ENCODE results near the gene TBX1. TPM values are rescaled to one million over a fixed set of nuclear protein-coding genes. Genes with fewer than 3 reads are reported as not detected.

The TBX1 gene
- polyA plus RNA-seq, 3 donors from 2014 or later: 0.12 TPM; not detected in 2

- no peak overlapping the region for H3K4me3 Mint-ChIP-seq
- H3K36me3 Mint-ChIP-seq: no peaks in the 10 kb centered on the region
- H3K27ac Mint-ChIP-seq: no peak overlapping the region
- H3K4me1 Mint-ChIP-seq: no peaks in the 10 kb centered on the region
- no peaks in the 10 kb centered on the region for H3K9me3 Mint-ChIP-seq
- DNase-seq: no peak
- peaks cover 0 to 4% (median 2%) of the 10 kb centered on the region in 3 donors for H3K27me3 Mint-ChIP-seq (ENCODE audit: low read depth in 3 of 3)
Measured at GRCh38 chr22:19747551-19747950, 13.0 kb upstream of the TBX1 start.

DNA sequence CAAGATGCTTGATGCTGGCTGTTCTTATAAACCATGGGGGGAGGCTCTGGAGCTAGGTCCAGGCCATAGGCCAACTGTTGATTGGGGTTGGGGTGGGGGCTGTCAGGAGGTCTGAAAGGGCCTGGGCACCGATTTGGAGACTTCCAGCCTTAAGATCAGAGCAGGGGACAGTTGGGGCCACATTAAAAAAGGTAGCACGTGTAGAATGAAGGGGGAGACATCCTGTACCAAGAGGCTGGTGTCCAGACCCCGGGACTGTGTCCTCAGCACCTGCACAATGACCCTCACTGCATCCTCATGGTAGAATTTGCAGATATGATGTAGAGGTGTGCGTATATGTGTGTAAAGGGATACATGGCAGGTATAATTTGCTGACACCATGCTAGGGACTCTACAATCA, 12.4 kb upstream of the TBX1 start:
- Mint-ChIP-seq H3K4me3 (no peak overlapping the region), H3K9me3 (no peaks in the 10 kb centered on the region), H3K36me3 (no peaks in the 10 kb centered on the region), H3K4me1 (no peaks in the 10 kb centered on the region), H3K27me3 (ENCODE audit: low read depth in 3 of 3) (peaks cover 2 to 6% (median 4%) of the 10 kb centered on the region in 3 donors), H3K27ac (no peak overlapping the region)
- DNase-seq: no peak

DNA sequence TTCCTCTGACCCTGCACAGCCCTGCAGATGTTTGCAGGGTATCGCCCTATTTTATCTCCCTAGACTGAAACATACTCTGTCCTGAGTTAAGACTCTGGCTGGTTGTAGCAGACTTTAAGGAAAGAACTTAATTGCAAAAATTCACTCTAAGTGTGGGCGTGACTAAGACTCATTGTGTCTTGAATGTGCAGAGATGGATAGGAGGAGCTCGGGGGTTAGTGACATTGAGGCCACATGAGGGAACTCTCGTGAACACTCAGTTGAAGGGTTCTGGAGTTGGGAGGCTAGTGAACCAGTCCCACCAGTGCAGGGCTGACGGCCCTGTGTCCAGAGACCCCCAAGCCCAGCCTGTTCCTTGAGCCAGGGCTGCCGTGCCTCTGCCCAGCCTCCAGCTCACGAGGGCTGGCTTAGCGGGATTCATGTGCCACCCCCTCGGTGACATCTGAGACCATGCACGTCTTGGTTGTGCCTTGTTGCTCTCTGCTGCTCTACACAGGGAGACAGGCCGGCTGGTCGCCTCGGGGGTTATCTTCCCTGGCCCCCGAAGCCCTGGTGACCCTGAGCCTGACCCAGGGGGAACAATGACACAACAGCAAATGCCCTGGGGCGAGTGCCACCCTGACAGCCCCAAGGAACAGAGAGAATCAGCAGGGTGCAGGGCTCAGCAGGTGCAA, 11.4 kb upstream of the TBX1 start:
- H3K36me3 Mint-ChIP-seq: no peaks in the 10 kb centered on the region
- peaks cover 2 to 7% (median 4%) of the 10 kb centered on the region in 3 donors for H3K27me3 Mint-ChIP-seq (ENCODE audit: low read depth in 3 of 3)
- H3K9me3 Mint-ChIP-seq: no peaks in the 10 kb centered on the region
- H3K4me1 Mint-ChIP-seq: no peaks in the 10 kb centered on the region
- no peak overlapping the region for H3K4me3 Mint-ChIP-seq
- H3K27ac Mint-ChIP-seq: no peak overlapping the region
- DNase-seq: no peak

DNA sequence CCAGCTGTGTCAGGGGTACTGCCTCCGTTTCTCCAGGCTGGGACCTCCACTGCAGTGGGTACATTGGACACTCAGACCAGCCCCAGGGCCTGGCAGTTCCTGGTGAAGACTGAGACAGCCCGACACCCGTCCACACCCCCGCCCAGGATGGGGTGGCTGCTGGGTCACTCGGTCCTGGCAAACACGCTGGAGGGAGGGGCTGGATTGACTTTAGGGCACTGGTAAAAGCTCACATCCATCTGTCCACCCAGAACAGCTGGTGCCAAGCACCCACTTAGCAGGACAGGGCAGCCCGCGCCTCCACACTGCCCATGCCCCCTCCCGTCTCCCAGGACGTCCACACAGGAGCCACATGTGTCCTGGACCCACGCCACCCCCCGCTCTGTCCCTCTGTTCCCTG, 10.7 kb upstream of the TBX1 start:
- Mint-ChIP-seq H3K4me3 (no peak overlapping the region), H3K36me3 (no peaks in the 10 kb centered on the region), H3K9me3 (no peaks in the 10 kb centered on the region), H3K4me1 (no peaks in the 10 kb centered on the region), H3K27ac (no peak overlapping the region), H3K27me3 (ENCODE audit: low read depth in 3 of 3) (peaks cover 3 to 7% (median 4%) of the 10 kb centered on the region in 3 donors)
- no peak for DNase-seq

GRCh38 chr22:19750507-19751490, 9.8 kb upstream of the TBX1 start:
- no peak overlapping the region for H3K4me3 Mint-ChIP-seq
- H3K9me3 Mint-ChIP-seq: no peaks in the 10 kb centered on the region
- no peak overlapping the region for H3K27ac Mint-ChIP-seq
- DNase-seq: no peak
- no peaks in the 10 kb centered on the region for H3K4me1 Mint-ChIP-seq
- H3K27me3 Mint-ChIP-seq (ENCODE audit: low read depth in 3 of 3): peaks cover 5 to 10% (median 6%) of the 10 kb centered on the region in 3 donors
- no peaks in the 10 kb centered on the region for H3K36me3 Mint-ChIP-seq

- no peak for DNase-seq
- H3K27ac Mint-ChIP-seq: no peak overlapping the region
- H3K4me3 Mint-ChIP-seq: no peak overlapping the region
- peaks cover 7 to 15% (median 10%) of the 10 kb centered on the region in 3 donors for H3K27me3 Mint-ChIP-seq (ENCODE audit: low read depth in 3 of 3)
- H3K9me3 Mint-ChIP-seq: no peaks in the 10 kb centered on the region
- H3K4me1 Mint-ChIP-seq: peaks cover 0 to 2% of the 10 kb centered on the region in 2 donors
- H3K36me3 Mint-ChIP-seq: no peaks in the 10 kb centered on the region
Measured at GRCh38 chr22:19751497-19752245, 8.9 kb upstream of the TBX1 start.

DNA sequence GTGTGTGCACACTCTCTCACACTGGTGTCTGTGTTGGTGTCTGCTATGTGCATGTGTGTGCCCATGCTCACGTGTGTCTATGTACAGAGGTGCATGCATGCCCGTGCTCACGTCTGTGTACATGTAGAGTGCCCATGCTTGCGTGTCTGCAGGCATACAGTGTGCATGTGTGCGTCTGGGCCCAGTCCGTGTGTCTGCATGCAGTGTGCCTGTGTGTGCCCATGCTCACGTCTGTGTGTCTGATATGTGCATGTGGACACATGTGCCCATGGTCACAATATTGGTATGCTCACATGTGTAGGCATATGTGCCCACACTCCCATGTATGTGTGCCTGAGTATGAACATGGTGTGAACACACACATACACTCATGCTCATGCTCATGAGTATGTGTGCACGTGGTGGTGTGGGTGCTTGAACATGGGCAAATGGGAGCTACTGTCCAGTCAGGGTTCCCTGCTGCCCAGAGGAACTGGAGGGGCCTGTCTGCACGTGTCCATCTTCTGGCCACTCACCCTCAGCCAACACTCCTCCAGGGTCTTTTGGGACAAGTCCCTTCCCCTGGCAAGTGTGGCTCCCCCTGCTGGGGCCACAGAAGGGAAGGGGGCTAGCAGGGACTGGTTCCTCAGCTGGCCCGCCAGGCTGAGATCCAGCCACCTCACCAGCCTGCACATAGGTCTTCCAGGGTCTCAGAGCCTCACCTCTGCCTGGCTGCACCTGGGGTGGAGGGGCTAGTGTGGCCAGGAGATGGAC, 7.3 kb upstream of the TBX1 start:
- no peaks in the 10 kb centered on the region for H3K9me3 Mint-ChIP-seq
- no peak overlapping the region for H3K27ac Mint-ChIP-seq
- no peak overlapping the region for H3K4me3 Mint-ChIP-seq
- H3K36me3 Mint-ChIP-seq: no peaks in the 10 kb centered on the region
- H3K4me1 Mint-ChIP-seq: peaks cover 8 to 9% of the 10 kb centered on the region in 2 donors
- H3K27me3 Mint-ChIP-seq (ENCODE audit: low read depth in 3 of 3): peaks cover 11 to 18% (median 16%) of the 10 kb centered on the region in 3 donors
- no peak for DNase-seq

GRCh38 chr22:19753996-19754700, 6.4 kb upstream of the TBX1 start:
- H3K9me3 Mint-ChIP-seq: no peaks in the 10 kb centered on the region

GRCh38 chr22:19754701-19755144, 5.9 kb upstream of the TBX1 start:
- H3K27ac Mint-ChIP-seq: no peak overlapping the region

More at GRCh38 chr22:19753996-19754700, 6.4 kb upstream of the TBX1 start:
- peaks cover 11 to 16% (median 16%) of the 10 kb centered on the region in 3 donors for H3K27me3 Mint-ChIP-seq (ENCODE audit: low read depth in 3 of 3)
- no peak for DNase-seq
- no peak overlapping the region for H3K4me3 Mint-ChIP-seq
- H3K36me3 Mint-ChIP-seq: no peaks in the 10 kb centered on the region
- peaks cover 8 to 9% of the 10 kb centered on the region in 2 donors for H3K4me1 Mint-ChIP-seq
- H3K27ac Mint-ChIP-seq: no peak overlapping the region

GRCh38 chr22:19755145-19755710, 5.3 kb upstream of the TBX1 start:
- DNase-seq: no peak
- H3K27me3 Mint-ChIP-seq (ENCODE audit: low read depth in 3 of 3): peaks cover 19 to 23% (median 23%) of the 10 kb centered on the region in 3 donors
- no peak overlapping the region for H3K27ac Mint-ChIP-seq
- H3K4me1 Mint-ChIP-seq: peaks cover 15 to 16% of the 10 kb centered on the region in 2 donors
- no peak overlapping the region for H3K4me3 Mint-ChIP-seq
- peaks cover 0 to 2% (median 0%) of the 10 kb centered on the region in 6 donors for H3K9me3 Mint-ChIP-seq
- peaks cover 0 to 4% (median 4%) of the 10 kb centered on the region in 3 donors for H3K36me3 Mint-ChIP-seq

More at GRCh38 chr22:19754701-19755144, 5.9 kb upstream of the TBX1 start:
- no peak overlapping the region for H3K4me3 Mint-ChIP-seq
- no peak for DNase-seq
- peaks cover 14 to 18% (median 18%) of the 10 kb centered on the region in 3 donors for H3K27me3 Mint-ChIP-seq (ENCODE audit: low read depth in 3 of 3)
- H3K36me3 Mint-ChIP-seq: no peaks in the 10 kb centered on the region
- H3K9me3 Mint-ChIP-seq: no peaks in the 10 kb centered on the region
- H3K4me1 Mint-ChIP-seq: peaks cover 10 to 11% of the 10 kb centered on the region in 2 donors

GRCh38 chr22:19755722-19756287, 4.8 kb upstream of the TBX1 start:
- Mint-ChIP-seq H3K36me3 (peaks cover 0 to 7% (median 5%) of the 10 kb centered on the region in 3 donors), H3K9me3 (peaks cover 0 to 2% (median 0%) of the 10 kb centered on the region in 6 donors), H3K4me3 (peak overlapping the region in 3 of 5 donors; percentile 27 to 46 (median 32)), H3K27me3 (ENCODE audit: low read depth in 3 of 3) (peaks cover 20 to 24% (median 23%) of the 10 kb centered on the region in 3 donors), H3K27ac (no peak overlapping the region), H3K4me1 (peaks cover 16 to 18% of the 10 kb centered on the region in 2 donors)
- DNase-seq: no peak
